ENCODE data around the gene RAB31.

DNA sequence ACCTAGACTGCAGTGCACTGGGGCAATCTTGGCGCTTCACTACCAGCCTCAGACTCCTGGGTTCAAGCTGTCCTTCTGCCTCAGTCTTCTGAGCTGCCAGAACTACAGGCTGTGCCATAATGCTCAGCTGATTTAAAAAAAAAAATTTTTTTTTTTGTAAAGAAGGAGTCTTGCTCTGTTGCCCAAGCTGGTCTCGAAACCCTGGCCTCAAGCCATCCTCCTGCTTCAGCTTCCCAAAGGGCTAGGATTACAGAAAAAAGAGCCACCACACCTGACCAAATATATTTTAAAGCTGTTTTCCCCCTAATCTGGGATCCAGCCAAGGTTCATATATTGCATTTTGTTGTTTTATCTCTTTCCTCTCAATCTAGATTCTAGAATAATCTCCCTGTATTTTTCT is 82.2 kb downstream of the RAB31 start:
- TF ChIP-seq, protein P1, sequence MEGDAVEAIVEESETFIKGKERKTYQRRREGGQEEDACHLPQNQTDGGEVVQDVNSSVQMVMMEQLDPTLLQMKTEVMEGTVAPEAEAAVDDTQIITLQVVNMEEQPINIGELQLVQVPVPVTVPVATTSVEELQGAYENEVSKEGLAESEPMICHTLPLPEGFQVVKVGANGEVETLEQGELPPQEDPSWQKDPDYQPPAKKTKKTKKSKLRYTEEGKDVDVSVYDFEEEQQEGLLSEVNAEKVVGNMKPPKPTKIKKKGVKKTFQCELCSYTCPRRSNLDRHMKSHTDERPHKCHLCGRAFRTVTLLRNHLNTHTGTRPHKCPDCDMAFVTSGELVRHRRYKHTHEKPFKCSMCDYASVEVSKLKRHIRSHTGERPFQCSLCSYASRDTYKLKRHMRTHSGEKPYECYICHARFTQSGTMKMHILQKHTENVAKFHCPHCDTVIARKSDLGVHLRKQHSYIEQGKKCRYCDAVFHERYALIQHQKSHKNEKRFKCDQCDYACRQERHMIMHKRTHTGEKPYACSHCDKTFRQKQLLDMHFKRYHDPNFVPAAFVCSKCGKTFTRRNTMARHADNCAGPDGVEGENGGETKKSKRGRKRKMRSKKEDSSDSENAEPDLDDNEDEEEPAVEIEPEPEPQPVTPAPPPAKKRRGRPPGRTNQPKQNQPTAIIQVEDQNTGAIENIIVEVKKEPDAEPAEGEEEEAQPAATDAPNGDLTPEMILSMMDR (IDR thresholded peaks at IDR 0.05): no peak
- TF ChIP-seq FOXM1 (IDR thresholded peaks at IDR 0.05; ENCODE audit: low read depth) (no peak), EZH2phosphoT487 (IDR thresholded peaks at IDR 0.05; ENCODE audit: borderline replicate concordance, low read depth) (no peak)
- TF ChIP-seq, protein P2, sequence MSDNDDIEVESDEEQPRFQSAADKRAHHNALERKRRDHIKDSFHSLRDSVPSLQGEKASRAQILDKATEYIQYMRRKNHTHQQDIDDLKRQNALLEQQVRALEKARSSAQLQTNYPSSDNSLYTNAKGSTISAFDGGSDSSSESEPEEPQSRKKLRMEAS (IDR thresholded peaks at IDR 0.05; ENCODE audit: low read depth): no peak
- TF ChIP-seq, protein P3, sequence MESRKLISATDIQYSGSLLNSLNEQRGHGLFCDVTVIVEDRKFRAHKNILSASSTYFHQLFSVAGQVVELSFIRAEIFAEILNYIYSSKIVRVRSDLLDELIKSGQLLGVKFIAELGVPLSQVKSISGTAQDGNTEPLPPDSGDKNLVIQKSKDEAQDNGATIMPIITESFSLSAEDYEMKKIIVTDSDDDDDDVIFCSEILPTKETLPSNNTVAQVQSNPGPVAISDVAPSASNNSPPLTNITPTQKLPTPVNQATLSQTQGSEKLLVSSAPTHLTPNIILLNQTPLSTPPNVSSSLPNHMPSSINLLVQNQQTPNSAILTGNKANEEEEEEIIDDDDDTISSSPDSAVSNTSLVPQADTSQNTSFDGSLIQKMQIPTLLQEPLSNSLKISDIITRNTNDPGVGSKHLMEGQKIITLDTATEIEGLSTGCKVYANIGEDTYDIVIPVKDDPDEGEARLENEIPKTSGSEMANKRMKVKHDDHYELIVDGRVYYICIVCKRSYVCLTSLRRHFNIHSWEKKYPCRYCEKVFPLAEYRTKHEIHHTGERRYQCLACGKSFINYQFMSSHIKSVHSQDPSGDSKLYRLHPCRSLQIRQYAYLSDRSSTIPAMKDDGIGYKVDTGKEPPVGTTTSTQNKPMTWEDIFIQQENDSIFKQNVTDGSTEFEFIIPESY (IDR thresholded peaks at IDR 0.05; ENCODE audit: borderline replicate concordance, low read depth): no peak

Measured in SK-N-SH (cell line).